NAMALWA (cell line): ENCODE data around the gene TRAP1.
"Not testable (repeated sequence)": the region's sequence is repeated elsewhere in the genome, so short reads cannot be mapped to it uniquely, and the experiment has no call there.

Experiments used
- DNase-seq: peaks from one replicate; pipeline ENCODE4 v3.0.0-alpha.2; 2015; ENCODE audit warnings: low spot score

TRAP1 gene

GRCh38 chr16:3736116-3736515, 18.8 kb upstream of the TRAP1 start:
- no peak for DNase-seq

- no peak for DNase-seq
These were observed 18.2 kb upstream of the TRAP1 start for GRCh38 chr16:3735541-3735940.

GRCh38 chr16:3734758-3735221, 17.5 kb upstream of the TRAP1 start:
- no peak for DNase-seq

GRCh38 chr16:3734084-3734757, 16.9 kb upstream of the TRAP1 start:
- DNase-seq: no peak

GRCh38 chr16:3732171-3732570, 14.8 kb upstream of the TRAP1 start:
- no peak for DNase-seq

GRCh38 chr16:3731126-3731935, 14.0 kb upstream of the TRAP1 start:
- no peak for DNase-seq

GRCh38 chr16:3730161-3731125, 13.1 kb upstream of the TRAP1 start:
- no peak for DNase-seq

- no peak for DNase-seq
These were observed 12.1 kb upstream of the TRAP1 start for GRCh38 chr16:3729161-3730112.

GRCh38 chr16:3728424-3729160, 11.3 kb upstream of the TRAP1 start:
- no peak for DNase-seq

- DNase-seq: no peak
These were observed 10.6 kb upstream of the TRAP1 start for GRCh38 chr16:3727806-3728381.

- DNase-seq: no peak
These were observed 8.8 kb upstream of the TRAP1 start for GRCh38 chr16:3726021-3726687.

GRCh38 chr16:3725276-3725675, 8.0 kb upstream of the TRAP1 start:
- DNase-seq: no peak

- no peak for DNase-seq
These were observed 5.2 kb upstream of the TRAP1 start for GRCh38 chr16:3722508-3722907.

GRCh38 chr16:3720418-3720817, 3.1 kb upstream of the TRAP1 start:
- DNase-seq: no peak

GRCh38 chr16:3718628-3719027, 1.3 kb upstream of the TRAP1 start:
- DNase-seq: no peak

GRCh38 chr16:3718019-3718391, 681 bp upstream of the TRAP1 start:
- DNase-seq: peak; percentile 42

- DNase-seq: peak; percentile 74
These were observed 491 bp downstream of the TRAP1 start for GRCh38 chr16:3716831-3717234.

- no peak for DNase-seq
These were observed 1.9 kb downstream of the TRAP1 start for GRCh38 chr16:3715430-3715829.

- not testable (repeated sequence) for DNase-seq
These were observed 2.9 kb downstream of the TRAP1 start for GRCh38 chr16:3714378-3714777.
